Right atrium auricular region (tissue), 2 donors: ENCODE results near the gene KLF7. TPM values are rescaled to one million over a fixed set of nuclear protein-coding genes. Genes with fewer than 3 reads are reported as not detected.

Experiments used
- DNase-seq: peaks from one replicate; pipeline ENCODE4 v3.0.0-alpha.2; 2019; ENCODE audit warnings: low spot score
- H3K27ac ChIP-seq, 2 donors: fragments of 200-600 bp; sonication (generic); 1 replicate in 1 of 2; 2 replicates in 1 of 2; pipeline ENCODE4 v1.5.1; 2016 to 2019
- H3K27me3 ChIP-seq, 2 donors: fragments of 200-600 bp; sonication (generic); one replicate each; pipeline versions ENCODE4 v1.5.1 to v1.6.0; 2017 to 2019
- H3K36me3 ChIP-seq: fragments of 200-600 bp; sonication (generic); one replicate; pipeline ENCODE4 v1.5.1; 2016
- H3K4me1 ChIP-seq, 2 donors: fragments of 200-600 bp; sonication (generic); one replicate each; pipeline versions ENCODE4 v1.5.1 to v1.6.0; 2017 to 2019
- H3K4me3 ChIP-seq, 2 donors: fragments of 200-600 bp; sonication (generic); 1 replicate in 1 of 2; 2 replicates in 1 of 2; pipeline ENCODE4 v1.5.1; 2017 to 2019; ENCODE audit warnings: mild to moderate bottlenecking in 1 of 2, moderate library complexity in 1 of 2
- H3K9me3 ChIP-seq, 2 donors: fragments of 200-600 bp; sonication (generic); one replicate each; pipeline ENCODE4 v1.5.1; 2019
- total RNA-seq, 2 donors: library from RNA; depleted of rRNA; stranded (reverse); fragments of >200 nt; gene quantifications; one replicate each; pipeline ENCODE4 v1.1.0, GENCODE V29; 2016
- TF ChIP-seq, protein P1 (sequence below), 2 donors: fragments of 200-600 bp; sonication (generic); IDR thresholded peaks; one replicate each; pipeline ENCODE4 v1.5.1; 2019; ENCODE audit warnings: antibody characterized with exemption in 2 of 2

Gene KLF7
- total RNA-seq, 2 donors from 2014 or later = 13.5 to 29.9 TPM

DNA sequence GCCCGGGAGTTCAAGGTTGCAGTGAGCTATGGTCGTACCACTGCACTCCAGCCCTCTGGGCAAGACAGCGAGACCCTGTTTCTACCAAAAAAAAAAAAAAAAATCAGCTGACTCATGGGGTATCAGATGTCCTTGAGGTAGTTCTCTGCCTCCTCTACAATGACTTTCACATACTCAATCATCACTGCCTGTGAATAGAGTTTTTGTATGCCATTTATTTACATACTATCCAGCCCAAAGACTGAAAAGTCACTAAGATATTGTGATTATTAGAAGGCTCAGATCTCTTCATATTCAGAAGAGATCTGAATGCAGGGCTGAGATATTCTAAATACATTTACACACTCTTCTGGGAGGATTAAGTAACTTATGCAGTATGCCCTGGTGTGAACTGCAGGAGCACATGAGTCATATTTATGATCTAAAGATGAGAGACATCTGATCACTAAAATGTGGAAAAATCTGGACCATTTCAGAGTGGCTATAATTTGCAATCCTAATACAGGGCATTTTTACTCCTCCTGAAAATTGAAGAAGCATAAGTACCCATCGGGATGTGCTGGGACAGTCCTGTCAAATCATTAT is 38.9 kb downstream of the KLF7 start:
- peaks cover 0 to 13% of the 10 kb centered on the region in 2 donors for H3K9me3 ChIP-seq
- TF ChIP-seq, protein P1, sequence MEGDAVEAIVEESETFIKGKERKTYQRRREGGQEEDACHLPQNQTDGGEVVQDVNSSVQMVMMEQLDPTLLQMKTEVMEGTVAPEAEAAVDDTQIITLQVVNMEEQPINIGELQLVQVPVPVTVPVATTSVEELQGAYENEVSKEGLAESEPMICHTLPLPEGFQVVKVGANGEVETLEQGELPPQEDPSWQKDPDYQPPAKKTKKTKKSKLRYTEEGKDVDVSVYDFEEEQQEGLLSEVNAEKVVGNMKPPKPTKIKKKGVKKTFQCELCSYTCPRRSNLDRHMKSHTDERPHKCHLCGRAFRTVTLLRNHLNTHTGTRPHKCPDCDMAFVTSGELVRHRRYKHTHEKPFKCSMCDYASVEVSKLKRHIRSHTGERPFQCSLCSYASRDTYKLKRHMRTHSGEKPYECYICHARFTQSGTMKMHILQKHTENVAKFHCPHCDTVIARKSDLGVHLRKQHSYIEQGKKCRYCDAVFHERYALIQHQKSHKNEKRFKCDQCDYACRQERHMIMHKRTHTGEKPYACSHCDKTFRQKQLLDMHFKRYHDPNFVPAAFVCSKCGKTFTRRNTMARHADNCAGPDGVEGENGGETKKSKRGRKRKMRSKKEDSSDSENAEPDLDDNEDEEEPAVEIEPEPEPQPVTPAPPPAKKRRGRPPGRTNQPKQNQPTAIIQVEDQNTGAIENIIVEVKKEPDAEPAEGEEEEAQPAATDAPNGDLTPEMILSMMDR (IDR thresholded peaks at IDR 0.05) = no peak

DNA sequence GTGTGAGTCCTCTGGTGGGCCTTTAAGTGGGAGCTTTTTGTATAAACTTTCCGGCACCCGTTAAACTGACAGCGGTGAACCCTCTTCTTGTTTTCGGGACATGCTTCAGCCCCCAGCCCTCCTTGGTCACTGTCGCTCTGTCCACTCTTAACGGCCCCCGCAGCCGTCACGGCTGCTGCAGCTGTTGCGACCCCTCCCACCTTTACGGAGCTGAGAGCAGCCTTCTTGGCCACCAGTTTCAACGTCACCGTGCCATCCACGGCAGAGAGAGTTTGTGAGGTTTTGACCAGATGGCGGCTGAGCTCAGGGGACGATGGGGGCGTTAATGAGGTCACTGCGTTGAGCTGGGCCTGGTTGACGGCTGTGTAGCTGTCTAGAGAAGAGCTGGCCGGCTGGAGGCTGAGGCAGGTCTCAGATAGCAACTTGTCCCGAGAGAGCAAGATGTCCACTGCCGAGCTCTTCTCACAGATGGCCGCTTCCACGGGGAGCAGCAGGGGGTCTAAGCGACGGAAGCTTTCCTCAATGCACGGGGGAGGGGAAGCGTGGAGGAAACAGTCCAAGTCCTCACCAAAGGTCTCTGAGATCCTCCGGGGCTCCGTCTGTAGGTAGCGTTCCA is 41.9 kb downstream of the KLF7 start:
- no peak for DNase-seq
- Histone ChIP-seq H3K27me3 (no peaks in the 10 kb centered on the region), H3K4me3 (no peak overlapping the region), H3K27ac (no peak overlapping the region), H3K36me3 (peaks cover 20% of the 10 kb centered on the region), H3K4me1 (peaks cover 0 to 37% of the 10 kb centered on the region in 2 donors), H3K9me3 (peaks cover 0 to 13% of the 10 kb centered on the region in 2 donors)
- TF ChIP-seq, protein P1 (IDR thresholded peaks at IDR 0.05) = no peak

More for the DNA sequence above, 38.9 kb downstream of the KLF7 start:
- H3K4me1 ChIP-seq = peaks cover 0 to 35% of the 10 kb centered on the region in 2 donors
- no peak overlapping the region for H3K27ac ChIP-seq
- no peak for DNase-seq
- H3K4me3 ChIP-seq = no peak overlapping the region
- no peaks in the 10 kb centered on the region for H3K27me3 ChIP-seq
- peaks cover 20% of the 10 kb centered on the region for H3K36me3 ChIP-seq

DNA sequence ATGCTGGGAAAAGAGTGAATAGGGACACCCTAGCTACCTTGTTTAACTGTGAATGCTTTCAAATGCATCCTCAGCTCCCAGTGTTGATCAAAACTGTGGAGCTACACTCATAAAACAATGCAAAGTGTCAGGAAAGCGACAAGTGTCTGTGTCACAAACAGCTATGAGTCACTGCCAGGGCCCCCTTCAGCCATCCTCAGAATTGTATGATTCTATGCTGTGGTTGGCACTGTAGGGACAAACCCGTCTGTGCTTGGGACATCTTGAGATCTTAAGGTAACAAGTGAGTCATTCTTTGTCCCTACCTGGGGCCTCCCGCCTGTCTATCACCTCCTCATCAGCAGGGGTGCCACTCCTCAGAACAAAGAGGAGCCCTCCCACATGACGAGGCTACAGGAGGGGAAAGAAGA is 42.4 kb downstream of the KLF7 start:
- Histone ChIP-seq H3K36me3 (peaks cover 20% of the 10 kb centered on the region), H3K4me1 (peaks cover 0 to 37% of the 10 kb centered on the region in 2 donors), H3K27ac (no peak overlapping the region), H3K4me3 (no peak overlapping the region), H3K9me3 (peaks cover 0 to 13% of the 10 kb centered on the region in 2 donors), H3K27me3 (no peaks in the 10 kb centered on the region)
- TF ChIP-seq, protein P1 (IDR thresholded peaks at IDR 0.05) = no peak
- DNase-seq = no peak

DNA sequence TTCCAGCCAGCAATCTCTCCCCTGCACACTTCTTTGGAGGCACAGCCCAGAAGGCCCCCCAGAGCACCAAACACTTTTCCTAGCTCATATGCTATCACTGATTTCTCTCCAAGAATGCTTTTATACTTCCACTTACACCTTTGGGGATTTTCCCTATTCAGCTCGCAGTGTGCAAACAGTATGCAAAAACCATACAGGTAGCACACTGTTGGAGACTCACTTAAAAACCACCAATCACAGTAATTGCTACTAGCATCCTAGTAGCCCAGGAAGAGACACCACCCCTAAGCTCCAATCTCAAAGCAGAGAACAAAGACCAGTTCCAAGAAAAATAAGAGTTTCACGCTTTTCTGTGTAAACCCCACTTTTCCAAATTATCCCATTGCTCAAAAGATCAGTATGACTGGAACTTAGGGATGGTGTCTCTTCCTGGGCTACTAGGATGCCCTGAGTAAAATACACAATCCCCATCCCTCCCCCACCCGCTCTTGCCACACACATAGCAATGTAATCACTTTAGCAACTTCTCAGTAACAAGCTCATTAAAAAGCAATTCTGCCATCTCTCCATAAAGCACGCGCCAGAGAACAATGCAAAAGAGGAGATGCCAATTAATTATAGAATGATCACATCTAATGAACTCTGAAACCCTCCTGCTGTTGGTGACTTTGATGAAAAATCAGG is 43.0 kb downstream of the KLF7 start:
- Histone ChIP-seq H3K4me1 (peaks cover 0 to 37% of the 10 kb centered on the region in 2 donors), H3K9me3 (peaks cover 0 to 7% of the 10 kb centered on the region in 2 donors), H3K36me3 (peaks cover 20% of the 10 kb centered on the region), H3K27ac (peak overlapping the region in 1 of 2 donors; percentile 39), H3K4me3 (no peak overlapping the region), H3K27me3 (no peaks in the 10 kb centered on the region)
- TF ChIP-seq, protein P1 (IDR thresholded peaks at IDR 0.05) = no peak
- no peak for DNase-seq

DNA sequence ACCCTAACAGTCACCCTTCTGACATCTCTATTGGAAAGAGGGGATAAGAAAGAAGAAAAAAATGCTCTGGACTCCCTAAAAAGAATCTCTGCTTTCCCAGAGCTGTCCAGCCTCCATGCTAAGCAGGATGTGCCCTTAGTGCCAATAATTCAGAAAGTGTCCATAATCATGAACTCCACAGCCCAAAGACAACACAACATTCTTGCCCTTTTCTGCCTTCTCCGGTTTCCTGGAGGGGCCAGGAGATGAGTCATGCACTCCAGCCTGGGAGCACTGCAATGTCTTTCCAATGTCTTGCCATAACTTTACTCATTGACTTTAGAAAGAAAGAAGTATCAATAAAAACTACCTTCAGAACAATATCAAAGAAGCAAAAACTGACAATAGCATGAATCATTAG is 44.0 kb downstream of the KLF7 start:
- Histone ChIP-seq H3K27ac (peak overlapping the region in 1 of 2 donors; percentile 39), H3K36me3 (peaks cover 20% of the 10 kb centered on the region), H3K4me3 (no peak overlapping the region), H3K4me1 (peaks cover 0 to 37% of the 10 kb centered on the region in 2 donors), H3K27me3 (no peaks in the 10 kb centered on the region), H3K9me3 (no peaks in the 10 kb centered on the region)
- TF ChIP-seq, protein P1 (IDR thresholded peaks at IDR 0.05) = no peak
- no peak for DNase-seq
